ENCODE measurements around the gene SULT1B1.

SULT1B1 gene

DNA sequence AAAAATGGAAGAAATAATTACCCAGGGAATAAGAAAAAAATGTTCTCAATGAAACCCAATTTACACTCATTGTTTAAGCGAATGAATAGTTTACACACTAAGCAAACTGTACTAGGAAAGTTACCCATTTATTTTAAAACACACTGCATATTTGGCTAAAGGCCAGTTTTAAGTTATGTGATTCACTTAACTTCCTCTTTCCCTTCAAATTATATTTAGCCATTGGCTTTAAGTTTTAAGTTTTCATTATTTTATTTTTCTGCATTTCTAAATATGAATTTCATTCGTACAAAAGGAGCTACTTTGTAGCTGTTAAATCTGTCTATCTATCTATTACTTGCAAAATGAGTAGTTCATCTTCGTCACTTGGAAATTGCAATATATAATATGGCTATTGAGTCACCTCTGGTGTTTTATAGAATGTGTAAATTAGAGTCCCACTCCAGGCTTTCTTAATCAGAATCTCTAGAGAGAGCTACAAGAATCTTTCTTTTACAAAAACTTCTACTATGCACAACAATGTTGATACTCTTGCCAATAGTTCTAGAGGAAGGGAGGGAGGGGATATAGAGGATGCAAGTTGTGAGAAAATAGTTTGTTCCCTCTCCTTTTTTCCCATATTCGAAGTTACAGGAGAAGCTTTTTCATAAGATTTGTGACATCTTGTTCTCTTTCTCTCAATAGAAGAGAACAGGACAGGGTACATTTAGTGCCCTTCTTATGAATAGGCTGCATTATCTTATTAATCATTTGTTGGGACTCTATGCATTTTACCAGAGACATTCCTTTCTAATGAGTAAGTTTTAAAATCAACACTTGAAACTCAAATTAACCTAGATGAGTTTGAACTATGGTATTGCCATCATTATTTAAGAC is 41.8 kb downstream of the SULT1B1 start:
- Histone ChIP-seq H3K27me3 (ENCODE audit: insufficient read depth, low read length, poor library complexity) (no peaks in the 10 kb centered on the region), H3K79me1 (ENCODE audit: low read length) (no peaks in the 10 kb centered on the region), H3K36me3 (ENCODE audit: control insufficient read depth, insufficient read depth, low read length) (no peaks in the 10 kb centered on the region), H3K4ac (ENCODE audit: low read depth, low read length) (no peak overlapping the region), H3K18ac (ENCODE audit: low read length) (no peak overlapping the region), H2BK15ac (replicated peaks; ENCODE audit: low read depth) (no peak overlapping the region), H2BK120ac (ENCODE audit: low read depth, low read length) (no peak overlapping the region), H3K23ac (ENCODE audit: low read length) (no peak overlapping the region), H3K9ac (ENCODE audit: low read length) (no peak overlapping the region), H3K56ac (ENCODE audit: low read length) (no peak overlapping the region), H2BK5ac (ENCODE audit: low read length) (no peak overlapping the region), H3K4me2 (ENCODE audit: low read length) (no peak overlapping the region), H3K79me2 (ENCODE audit: control insufficient read depth, insufficient read depth, low read length) (no peaks in the 10 kb centered on the region), H3K4me3 (ENCODE audit: low read length) (no peak overlapping the region), H4K8ac (ENCODE audit: low read depth, low read length) (no peak overlapping the region), H3K27ac (ENCODE audit: low read depth, low read length) (no peak overlapping the region), H4K5ac (ENCODE audit: low read length) (no peak overlapping the region), H2AK5ac (ENCODE audit: low read length) (no peak overlapping the region), H3K4me1 (ENCODE audit: control insufficient read depth, low read depth, low read length) (no peaks in the 10 kb centered on the region)
- no CpG with 5 or more reads among the region's 4 CpGs for WGBS (ENCODE audit: extremely low coverage, insufficient coverage, low lambda C conversion rate)
- no peak for DNase-seq

DNA sequence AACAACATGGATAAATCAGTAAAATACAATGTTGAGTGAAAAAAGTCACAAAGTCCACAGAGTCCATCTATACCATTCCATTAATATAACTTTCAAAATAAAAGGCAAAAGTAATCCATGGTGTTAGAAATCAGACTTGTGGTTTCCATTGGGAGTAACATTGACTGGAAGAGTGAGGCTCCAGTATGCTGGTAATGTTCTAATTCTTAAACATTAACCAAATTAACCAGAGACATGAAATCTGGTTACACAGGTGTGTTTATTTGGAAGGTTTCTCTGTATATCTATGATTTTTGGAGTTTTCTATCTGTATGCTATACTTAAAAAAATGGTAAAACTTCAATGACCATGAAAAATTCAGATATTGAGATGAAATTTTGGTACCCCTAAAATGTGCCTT is 42.6 kb downstream of the SULT1B1 start:
- Histone ChIP-seq H3K27ac (ENCODE audit: low read depth, low read length) (no peak overlapping the region), H3K18ac (ENCODE audit: low read length) (no peak overlapping the region), H3K4me1 (ENCODE audit: control insufficient read depth, low read depth, low read length) (no peaks in the 10 kb centered on the region), H3K27me3 (ENCODE audit: insufficient read depth, low read length, poor library complexity) (no peaks in the 10 kb centered on the region), H3K4me3 (ENCODE audit: low read length) (no peak overlapping the region), H3K56ac (ENCODE audit: low read length) (no peak overlapping the region), H3K23ac (ENCODE audit: low read length) (no peak overlapping the region), H4K5ac (ENCODE audit: low read length) (no peak overlapping the region), H3K79me2 (ENCODE audit: control insufficient read depth, insufficient read depth, low read length) (no peaks in the 10 kb centered on the region), H3K4me2 (ENCODE audit: low read length) (no peak overlapping the region), H2BK120ac (ENCODE audit: low read depth, low read length) (no peak overlapping the region), H2BK15ac (replicated peaks; ENCODE audit: low read depth) (no peak overlapping the region), H2BK5ac (ENCODE audit: low read length) (no peak overlapping the region), H2AK5ac (ENCODE audit: low read length) (no peak overlapping the region), H3K4ac (ENCODE audit: low read depth, low read length) (no peak overlapping the region), H3K79me1 (ENCODE audit: low read length) (no peaks in the 10 kb centered on the region), H3K36me3 (ENCODE audit: control insufficient read depth, insufficient read depth, low read length) (no peaks in the 10 kb centered on the region), H3K9ac (ENCODE audit: low read length) (no peak overlapping the region), H4K8ac (ENCODE audit: low read depth, low read length) (no peak overlapping the region)
- no peak for DNase-seq

DNA sequence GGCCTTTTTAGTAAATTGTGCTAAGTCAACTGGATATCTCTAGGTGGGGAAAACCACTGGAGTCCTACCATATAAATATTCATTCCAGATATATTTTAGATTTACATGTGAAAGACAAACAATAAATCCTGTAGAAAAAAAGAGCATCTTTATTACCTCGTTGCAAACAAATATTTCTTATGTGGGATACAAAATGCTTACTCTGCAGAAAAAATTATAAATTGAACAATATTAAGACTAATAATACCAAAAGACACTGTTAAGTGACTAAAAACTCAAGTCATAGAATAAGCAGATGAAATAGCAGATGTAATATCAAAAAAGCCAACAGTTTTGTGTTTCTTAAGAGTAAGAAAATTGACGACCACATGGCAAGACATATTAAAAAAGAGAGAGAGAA is 43.8 kb downstream of the SULT1B1 start:
- DNase-seq, result no peak
- H2AK5ac ChIP-seq (ENCODE audit: low read length), result no peak overlapping the region

DNA sequence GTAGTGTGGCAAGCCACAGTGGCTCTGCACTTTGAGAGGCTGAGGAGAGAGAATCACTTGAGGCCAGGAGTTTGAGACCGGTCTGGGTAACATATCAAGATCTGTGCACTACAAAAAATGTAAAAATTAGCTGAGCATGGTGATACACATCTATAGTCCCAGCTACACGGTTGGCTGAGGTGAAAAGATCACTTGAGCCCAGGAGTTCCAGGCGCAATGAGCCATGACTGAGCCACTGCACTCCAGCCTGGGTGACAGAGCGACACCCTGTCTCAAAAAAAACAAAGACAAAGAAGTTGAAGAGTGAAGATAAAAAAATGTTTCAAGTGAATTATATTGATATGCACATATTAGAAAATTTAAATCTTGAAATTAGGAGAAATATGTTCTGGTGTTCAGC is 46.3 kb downstream of the SULT1B1 start:
- Histone ChIP-seq H3K4me1 (ENCODE audit: control insufficient read depth, low read depth, low read length) (no peaks in the 10 kb centered on the region), H2BK5ac (ENCODE audit: low read length) (no peak overlapping the region)

More for the DNA sequence above, 43.8 kb downstream of the SULT1B1 start:
- Histone ChIP-seq H3K27me3 (ENCODE audit: insufficient read depth, low read length, poor library complexity) (no peaks in the 10 kb centered on the region), H3K79me2 (ENCODE audit: control insufficient read depth, insufficient read depth, low read length) (no peaks in the 10 kb centered on the region), H2BK5ac (ENCODE audit: low read length) (no peak overlapping the region), H3K4me1 (ENCODE audit: control insufficient read depth, low read depth, low read length) (no peaks in the 10 kb centered on the region), H3K56ac (ENCODE audit: low read length) (no peak overlapping the region), H3K27ac (ENCODE audit: low read depth, low read length) (no peak overlapping the region), H3K4ac (ENCODE audit: low read depth, low read length) (no peak overlapping the region), H2BK15ac (replicated peaks; ENCODE audit: low read depth) (no peak overlapping the region), H3K18ac (ENCODE audit: low read length) (no peak overlapping the region), H3K9ac (ENCODE audit: low read length) (no peak overlapping the region), H3K4me3 (ENCODE audit: low read length) (no peak overlapping the region), H3K4me2 (ENCODE audit: low read length) (no peak overlapping the region), H3K79me1 (ENCODE audit: low read length) (no peaks in the 10 kb centered on the region), H4K8ac (ENCODE audit: low read depth, low read length) (no peak overlapping the region), H3K23ac (ENCODE audit: low read length) (no peak overlapping the region), H2BK120ac (ENCODE audit: low read depth, low read length) (no peak overlapping the region), H3K36me3 (ENCODE audit: control insufficient read depth, insufficient read depth, low read length) (no peaks in the 10 kb centered on the region), H4K5ac (ENCODE audit: low read length) (no peak overlapping the region)
- WGBS (ENCODE audit: extremely low coverage, insufficient coverage, low lambda C conversion rate), result no CpG with 5 or more reads among the region's 2 CpGs

DNA sequence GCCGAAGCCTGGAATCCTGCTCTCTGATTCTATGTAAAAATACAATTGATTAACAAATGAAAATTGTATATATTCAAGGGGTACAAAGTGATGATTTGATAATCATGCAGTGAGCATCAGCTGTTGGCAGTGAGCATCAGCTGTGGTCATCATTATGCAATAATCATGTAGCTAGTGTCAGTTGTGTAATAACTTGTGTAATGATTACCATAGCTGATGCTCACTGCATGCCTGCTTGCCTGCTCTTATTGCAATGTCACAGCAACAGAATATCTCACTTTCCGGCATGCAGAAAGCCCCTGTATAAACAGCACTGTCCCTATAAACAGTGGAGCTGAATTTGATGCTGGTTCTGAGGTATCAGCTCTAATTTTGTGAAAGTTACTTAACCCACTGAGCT is 46.8 kb downstream of the SULT1B1 start:
- H3K27me3 ChIP-seq (ENCODE audit: insufficient read depth, low read length, poor library complexity), result no peaks in the 10 kb centered on the region
- no CpG with 5 or more reads among the region's 2 CpGs for WGBS (ENCODE audit: extremely low coverage, insufficient coverage, low lambda C conversion rate)
- H4K5ac ChIP-seq (ENCODE audit: low read length), result no peak overlapping the region
- no peak overlapping the region for H2AK5ac ChIP-seq (ENCODE audit: low read length)
- H2BK15ac ChIP-seq (replicated peaks; ENCODE audit: low read depth), result no peak overlapping the region
- H3K4me3 ChIP-seq (ENCODE audit: low read length), result no peak overlapping the region
- no peak overlapping the region for H3K23ac ChIP-seq (ENCODE audit: low read length)
- no peaks in the 10 kb centered on the region for H3K4me1 ChIP-seq (ENCODE audit: control insufficient read depth, low read depth, low read length)
- no peak overlapping the region for H3K4me2 ChIP-seq (ENCODE audit: low read length)
- H2BK120ac ChIP-seq (ENCODE audit: low read depth, low read length), result no peak overlapping the region
- no peak overlapping the region for H4K8ac ChIP-seq (ENCODE audit: low read depth, low read length)
- no peak overlapping the region for H3K18ac ChIP-seq (ENCODE audit: low read length)
- H3K56ac ChIP-seq (ENCODE audit: low read length), result no peak overlapping the region
- no peak overlapping the region for H3K9ac ChIP-seq (ENCODE audit: low read length)
- no peaks in the 10 kb centered on the region for H3K79me1 ChIP-seq (ENCODE audit: low read length)
- H3K27ac ChIP-seq (ENCODE audit: low read depth, low read length), result no peak overlapping the region
- H3K4ac ChIP-seq (ENCODE audit: low read depth, low read length), result no peak overlapping the region
- H3K79me2 ChIP-seq (ENCODE audit: control insufficient read depth, insufficient read depth, low read length), result no peaks in the 10 kb centered on the region
- H3K36me3 ChIP-seq (ENCODE audit: control insufficient read depth, insufficient read depth, low read length), result no peaks in the 10 kb centered on the region
- no peak overlapping the region for H2BK5ac ChIP-seq (ENCODE audit: low read length)
- DNase-seq, result no peak

More for the DNA sequence above, 46.3 kb downstream of the SULT1B1 start:
- H3K79me2 ChIP-seq (ENCODE audit: control insufficient read depth, insufficient read depth, low read length), result no peaks in the 10 kb centered on the region
- H3K27me3 ChIP-seq (ENCODE audit: insufficient read depth, low read length, poor library complexity), result no peaks in the 10 kb centered on the region
- no peak overlapping the region for H4K8ac ChIP-seq (ENCODE audit: low read depth, low read length)
- no peak overlapping the region for H2BK120ac ChIP-seq (ENCODE audit: low read depth, low read length)
- H3K4me2 ChIP-seq (ENCODE audit: low read length), result no peak overlapping the region
- H4K5ac ChIP-seq (ENCODE audit: low read length), result no peak overlapping the region
- H3K36me3 ChIP-seq (ENCODE audit: control insufficient read depth, insufficient read depth, low read length), result no peaks in the 10 kb centered on the region
- H3K27ac ChIP-seq (ENCODE audit: low read depth, low read length), result no peak overlapping the region
- H3K9ac ChIP-seq (ENCODE audit: low read length), result no peak overlapping the region
- WGBS (ENCODE audit: extremely low coverage, insufficient coverage, low lambda C conversion rate), result no CpG with 5 or more reads among the region's 4 CpGs
- H3K56ac ChIP-seq (ENCODE audit: low read length), result no peak overlapping the region
- no peak overlapping the region for H3K18ac ChIP-seq (ENCODE audit: low read length)
- no peak overlapping the region for H2BK15ac ChIP-seq (replicated peaks; ENCODE audit: low read depth)
- H3K79me1 ChIP-seq (ENCODE audit: low read length), result no peaks in the 10 kb centered on the region
- no peak overlapping the region for H3K4me3 ChIP-seq (ENCODE audit: low read length)
- no peak for DNase-seq
- no peak overlapping the region for H2AK5ac ChIP-seq (ENCODE audit: low read length)
- H3K23ac ChIP-seq (ENCODE audit: low read length), result no peak overlapping the region
- H3K4ac ChIP-seq (ENCODE audit: low read depth, low read length), result no peak overlapping the region

DNA sequence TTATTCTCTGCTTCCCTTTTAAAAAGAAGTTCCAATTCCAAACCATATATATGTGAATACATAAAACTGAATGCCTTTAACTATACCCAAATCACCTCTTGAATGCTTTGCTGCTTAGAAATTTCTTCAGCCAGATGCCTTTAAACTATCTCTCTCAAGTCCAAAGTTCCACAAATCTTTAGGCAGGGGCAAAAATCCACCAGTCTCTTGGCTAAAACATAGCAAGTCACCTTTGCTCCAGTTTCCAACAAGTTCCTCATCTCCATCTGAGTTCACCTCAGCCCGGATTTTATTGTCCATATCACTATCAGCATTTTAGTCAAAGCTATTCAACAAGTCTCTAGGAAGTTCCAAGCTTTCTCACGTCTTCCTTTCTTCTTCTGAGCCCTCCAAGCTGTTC is 49.8 kb downstream of the SULT1B1 start:
- Histone ChIP-seq H3K27ac (ENCODE audit: low read depth, low read length) (no peak overlapping the region), H3K4ac (ENCODE audit: low read depth, low read length) (no peak overlapping the region), H3K9ac (ENCODE audit: low read length) (no peak overlapping the region), H3K36me3 (ENCODE audit: control insufficient read depth, insufficient read depth, low read length) (no peaks in the 10 kb centered on the region), H3K56ac (ENCODE audit: low read length) (no peak overlapping the region), H3K79me1 (ENCODE audit: low read length) (no peaks in the 10 kb centered on the region), H2BK120ac (ENCODE audit: low read depth, low read length) (no peak overlapping the region), H3K4me3 (ENCODE audit: low read length) (no peak overlapping the region), H3K23ac (ENCODE audit: low read length) (no peak overlapping the region), H2BK15ac (replicated peaks; ENCODE audit: low read depth) (no peak overlapping the region), H3K79me2 (ENCODE audit: control insufficient read depth, insufficient read depth, low read length) (no peaks in the 10 kb centered on the region), H2AK5ac (ENCODE audit: low read length) (no peak overlapping the region), H4K5ac (ENCODE audit: low read length) (no peak overlapping the region), H3K27me3 (ENCODE audit: insufficient read depth, low read length, poor library complexity) (no peaks in the 10 kb centered on the region), H3K4me1 (ENCODE audit: control insufficient read depth, low read depth, low read length) (no peaks in the 10 kb centered on the region), H3K4me2 (ENCODE audit: low read length) (no peak overlapping the region), H2BK5ac (ENCODE audit: low read length) (no peak overlapping the region), H3K18ac (ENCODE audit: low read length) (no peak overlapping the region), H4K8ac (ENCODE audit: low read depth, low read length) (no peak overlapping the region)
- WGBS (ENCODE audit: extremely low coverage, insufficient coverage, low lambda C conversion rate), result no CpG with 5 or more reads among the region's 2 CpGs
- DNase-seq, result no peak

Data from mesendoderm (in vitro differentiated cells).